Activated CD8-positive, alpha-beta memory T cell treated with anti-CD3 and anti-CD28 coated beads, Interleukin-2, amount 50 U/mL, for 48 hours (primary cell): ENCODE measurements around the gene AATK.

Source experiments
- DNase-seq: peaks from one replicate; pipeline ENCODE4 v3.0.0-alpha.2; 2020

AATK gene

GRCh38 chr17:81142301-81143199 lies 23.5 kb downstream of the AATK start:
- DNase-seq: peak; percentile 79

GRCh38 chr17:81140695-81141094 lies 25.3 kb downstream of the AATK start:
- no peak for DNase-seq

DNA sequence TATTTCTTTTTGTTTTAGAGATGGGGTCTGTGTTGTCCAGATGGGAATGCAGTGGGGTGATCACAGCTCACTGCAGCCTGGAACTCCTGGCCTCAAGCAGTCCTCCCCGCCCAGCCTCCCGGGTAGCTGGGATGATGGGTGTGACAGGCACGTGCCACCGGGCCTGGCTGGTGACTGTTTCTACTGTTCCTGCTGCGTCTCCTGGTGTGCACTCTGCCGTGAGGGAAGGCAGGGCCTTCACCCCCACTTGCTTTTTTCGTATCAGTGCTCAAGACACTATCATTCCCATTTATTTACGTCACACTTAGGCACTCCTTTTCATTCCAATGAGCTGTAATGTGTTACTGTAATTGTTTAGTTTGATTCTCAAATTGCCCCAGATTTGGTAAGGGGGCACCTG lies 26.0 kb downstream of the AATK start:
- DNase-seq: no peak

GRCh38 chr17:81139428-81139827 lies 26.6 kb downstream of the AATK start:
- DNase-seq: no peak

DNA sequence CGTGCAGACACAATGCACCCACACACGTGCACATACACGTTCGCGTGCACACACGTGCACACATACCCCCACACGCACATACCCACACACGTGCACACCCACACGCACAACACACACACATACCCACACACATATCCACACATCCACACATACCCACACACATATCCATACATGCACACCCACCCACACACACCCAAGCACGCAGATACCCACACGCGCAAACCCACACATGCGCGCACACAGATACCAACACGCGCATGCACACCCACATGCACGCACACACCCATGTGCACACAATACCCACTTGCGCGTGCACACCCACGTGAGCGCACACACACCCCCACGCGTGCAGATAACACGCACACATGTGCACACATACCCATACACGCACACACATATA lies 27.5 kb downstream of the AATK start:
- no peak for DNase-seq

DNA sequence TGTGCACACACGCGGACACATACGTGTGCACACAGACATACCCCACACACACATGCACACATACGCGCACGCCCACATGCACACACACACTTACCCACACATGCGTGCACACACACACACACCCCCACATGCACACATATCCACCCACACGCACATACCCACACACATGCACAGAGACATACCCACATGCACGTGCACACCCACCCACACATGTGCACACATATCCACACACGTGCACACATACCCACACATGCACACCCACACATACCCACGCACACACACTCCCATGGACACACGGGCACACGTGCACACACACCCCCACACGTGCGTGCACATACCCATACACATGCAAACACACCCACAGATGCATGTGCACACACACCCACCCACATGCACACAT lies 27.9 kb downstream of the AATK start:
- DNase-seq: no peak

- DNase-seq: no peak
Measured at GRCh38 chr17:81137248-81137647, 28.8 kb downstream of the AATK start.

GRCh38 chr17:81136366-81136765 lies 29.7 kb downstream of the AATK start:
- no peak for DNase-seq

- no peak for DNase-seq
Measured at GRCh38 chr17:81135505-81136278, 30.3 kb downstream of the AATK start.

DNA sequence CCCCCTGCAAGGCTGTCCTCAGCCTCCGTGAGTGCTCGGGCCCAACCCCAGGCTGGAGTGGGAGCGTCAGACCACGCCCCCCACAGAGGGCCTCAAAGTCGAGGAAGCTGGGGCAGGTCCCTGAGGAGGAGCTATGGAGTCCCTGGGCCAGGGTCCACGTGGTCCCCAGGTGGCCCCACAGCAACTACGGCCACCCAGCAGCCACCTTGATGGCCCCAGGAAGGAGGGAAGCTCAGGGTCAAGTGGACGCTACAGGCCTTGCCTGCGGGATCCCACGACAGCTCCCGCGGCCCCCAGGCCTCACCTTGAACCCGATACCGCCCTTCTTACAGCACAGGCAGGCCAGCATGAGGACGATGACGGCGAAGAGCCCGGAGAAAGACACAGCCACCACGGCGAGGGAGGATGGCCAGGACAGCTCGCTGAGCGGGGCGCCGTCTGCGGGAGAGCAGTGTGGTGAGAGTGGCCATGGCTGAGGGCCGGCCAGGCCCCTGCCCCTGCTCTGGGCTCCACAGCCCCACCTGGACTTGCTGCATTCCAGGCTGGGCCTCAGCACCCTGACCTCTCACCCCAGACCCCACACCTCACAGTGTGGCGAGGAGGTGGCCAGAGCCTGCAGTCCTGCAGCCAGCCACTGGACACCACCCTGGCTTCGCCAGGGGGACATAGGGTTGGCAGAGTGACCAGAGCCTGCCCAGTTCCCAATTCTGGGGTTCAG lies 31.8 kb downstream of the AATK start:
- DNase-seq: no peak

GRCh38 chr17:81132770-81133723 lies 33.0 kb downstream of the AATK start:
- DNase-seq: no peak

DNA sequence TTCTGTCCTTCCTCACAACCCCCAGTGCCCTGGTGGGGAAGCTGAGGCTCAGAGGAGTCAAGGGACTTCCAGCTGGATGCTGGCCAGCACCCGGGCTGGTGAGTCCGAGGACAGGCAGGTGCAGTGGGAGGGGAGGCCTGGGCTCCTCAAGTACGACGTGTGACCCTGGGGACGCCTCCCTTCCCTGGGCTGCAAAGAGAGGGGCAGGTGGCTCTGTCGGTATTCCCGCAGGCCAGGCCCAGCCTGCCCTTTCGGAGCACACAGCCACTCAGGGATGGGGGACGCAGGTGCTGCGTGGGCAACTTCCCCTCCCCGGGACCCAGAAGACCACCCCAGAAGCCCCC lies 33.9 kb downstream of the AATK start:
- DNase-seq: no peak

DNA sequence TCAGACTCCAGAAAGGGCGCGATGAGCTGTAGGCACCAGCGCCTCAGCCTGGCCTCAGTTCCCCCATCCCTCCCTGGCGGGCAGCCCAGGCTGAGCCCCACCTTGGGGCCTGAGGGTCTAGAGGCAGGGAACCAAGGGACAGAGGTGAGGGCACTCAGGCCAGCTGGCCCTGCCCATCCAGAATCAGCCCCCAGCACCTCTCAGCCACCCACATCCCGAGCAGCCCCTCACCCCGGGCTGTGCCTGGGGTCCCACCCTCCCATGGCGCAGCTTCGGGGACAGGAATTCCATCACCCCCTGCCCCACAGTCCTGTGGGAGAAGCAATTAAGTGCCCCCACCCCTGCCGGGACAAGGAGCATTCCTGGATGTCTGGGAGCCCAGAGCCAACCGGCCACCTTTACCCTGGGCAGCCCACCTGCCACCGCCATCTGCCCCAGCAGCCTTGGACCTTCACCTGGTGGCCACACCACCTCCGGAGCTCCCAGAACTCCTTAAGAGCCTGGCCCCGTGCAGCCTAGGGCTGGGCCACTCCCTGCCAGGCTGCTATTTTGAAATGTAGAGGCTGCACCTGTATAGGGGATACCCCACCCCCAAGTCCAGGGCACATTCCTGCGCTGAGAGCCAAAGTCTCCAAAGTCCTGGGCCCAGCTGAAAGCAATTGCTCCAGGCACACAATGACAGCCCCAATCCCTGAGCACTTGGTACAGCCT lies 34.4 kb downstream of the AATK start:
- no peak for DNase-seq

- no peak for DNase-seq
Measured at GRCh38 chr17:81130385-81131361, 35.3 kb downstream of the AATK start.

DNA sequence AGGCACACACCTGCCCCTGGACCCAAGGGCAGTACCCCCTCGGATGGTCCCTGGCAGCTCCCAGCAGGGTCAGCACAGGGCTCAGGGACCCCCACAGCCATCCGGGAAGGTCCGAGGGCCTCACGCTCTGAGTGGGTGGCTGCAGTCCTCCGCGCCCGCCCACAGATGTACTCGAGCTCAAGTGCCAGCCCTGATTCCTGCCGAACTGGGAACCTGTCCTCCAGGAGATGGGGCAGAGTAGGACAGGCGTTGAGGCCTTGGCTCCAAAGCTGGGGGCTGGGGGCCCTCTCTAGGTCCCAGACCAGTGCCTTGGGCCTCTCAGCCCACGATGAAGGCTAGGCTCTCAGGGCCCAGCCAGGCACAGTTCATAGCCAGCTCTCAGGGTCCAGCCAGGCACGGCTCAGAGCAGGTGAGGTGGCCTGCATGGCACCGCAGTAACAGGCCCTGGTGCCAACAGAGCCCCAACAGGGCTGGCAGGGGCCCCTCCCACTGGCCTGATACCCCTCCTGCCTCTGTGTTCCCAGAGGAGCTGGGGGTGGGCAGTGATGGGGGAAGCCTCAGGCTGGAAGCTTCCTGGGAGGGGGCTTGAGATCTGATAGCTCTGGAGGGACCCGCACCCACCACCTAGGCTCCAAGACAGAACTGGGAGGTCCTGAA lies 36.2 kb downstream of the AATK start:
- DNase-seq: no peak

GRCh38 chr17:81129289-81129688 lies 36.7 kb downstream of the AATK start:
- no peak for DNase-seq

DNA sequence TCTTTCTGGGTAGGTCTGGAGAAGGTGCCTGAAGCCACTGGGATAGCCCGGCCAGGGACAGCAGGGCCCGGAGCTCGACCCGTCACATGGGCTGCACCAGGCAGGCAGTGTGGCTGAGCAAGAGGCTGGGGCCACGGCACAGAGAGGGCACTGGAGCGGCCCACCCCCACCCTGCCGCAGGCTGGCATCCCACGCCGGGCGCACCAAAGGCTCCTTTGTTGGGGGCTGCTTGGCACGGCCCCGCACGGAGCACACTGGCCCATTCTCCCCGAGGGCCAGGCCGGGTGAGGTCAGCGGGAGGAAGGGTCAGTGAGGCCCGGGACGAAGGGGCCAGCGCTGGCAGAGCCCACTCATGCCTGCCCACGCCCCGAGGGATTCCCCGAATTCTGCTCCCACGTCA lies 37.2 kb downstream of the AATK start:
- no peak for DNase-seq

GRCh38 chr17:81128338-81128737 lies 37.7 kb downstream of the AATK start:
- DNase-seq: no peak

- no peak for DNase-seq
Measured at GRCh38 chr17:81127526-81128177, 38.4 kb downstream of the AATK start.

- DNase-seq: no peak
Measured at GRCh38 chr17:81127133-81127455, 38.9 kb downstream of the AATK start.
